Activated CD8-positive, alpha-beta memory T cell treated with anti-CD3 and anti-CD28 coated beads, Interleukin-2, amount 10 ng/mL, durations not matched to agents 7 days and 5 days (primary cell): ENCODE measurements around the gene RARA. TPM values are rescaled to one million over a fixed set of nuclear protein-coding genes. Genes with fewer than 3 reads are reported as not detected.
"Not testable (repeated sequence)": the region's sequence is repeated elsewhere in the genome, so short reads cannot be mapped to it uniquely, and the experiment has no call there.

Experiments used
- ATAC-seq: fragments of 150-1000 bp; cut with Tn5 transposase; one replicate; pipeline ENCODE4 v1.10.0; 2021; ENCODE audit warnings: moderate library complexity
- CTCF ChIA-PET: fragments of 350-600 bp; sonication (Branson Sonifier 250); formaldehyde crosslinking; loops from one replicate; lab custom pipeline; 2021; ENCODE audit warnings: antibody characterized with exemption; lab: Charles Lee
- DNase-seq: peaks from one replicate; pipeline ENCODE4 v3.0.0-alpha.2; 2020
- H3K27ac Mint-ChIP-seq: one replicate; pipeline ENCODE4 v1.8.0; 2021; ENCODE audit warnings: mild to moderate bottlenecking, mixed read lengths
- H3K27me3 Mint-ChIP-seq: one replicate; pipeline ENCODE4 v1.8.0; 2021; ENCODE audit warnings: mixed read lengths
- H3K36me3 Mint-ChIP-seq: one replicate; pipeline ENCODE4 v1.8.0; 2021; ENCODE audit warnings: mild to moderate bottlenecking, mixed read lengths
- H3K4me1 Mint-ChIP-seq: one replicate; pipeline ENCODE4 v1.8.0; 2021; ENCODE audit warnings: mixed read lengths
- H3K4me3 Mint-ChIP-seq: one replicate; pipeline ENCODE4 v1.8.0; 2021; ENCODE audit warnings: mild to moderate bottlenecking, moderate library complexity, mixed read lengths
- H3K9me3 Mint-ChIP-seq: one replicate; pipeline ENCODE4 v1.8.0; 2022; ENCODE audit warnings: low read depth, mixed read lengths
- total RNA-seq, 2 experiments: library from RNA; stranded (reverse); gene quantifications; one replicate each; pipeline ENCODE4 v1.2.3, GENCODE V29; 2021

The RARA gene
- total RNA-seq, 2 experiments from 2014 or later: 29.9 to 39.5 TPM

GRCh38 chr17:40366076-40366860, 57.3 kb downstream of the RARA start:
- H3K27ac Mint-ChIP-seq: no peak overlapping the region
- CTCF ChIA-PET: interaction anchor here (1.2 to 14.7 kb wide), 6 partner anchors 12 to 169 kb away, joined by 3 to 218 read pairs (median 6); no protein-coding TSS in a partner anchor
- ATAC-seq (no peak), DNase-seq (no peak)
- no peak overlapping the region for H3K4me3 Mint-ChIP-seq
- H3K36me3 Mint-ChIP-seq: no peaks in the 10 kb centered on the region
- H3K27me3 Mint-ChIP-seq: peaks cover 12% of the 10 kb centered on the region
- H3K4me1 Mint-ChIP-seq: peaks cover 16% of the 10 kb centered on the region
- H3K9me3 Mint-ChIP-seq: no peaks in the 10 kb centered on the region

GRCh38 chr17:40366861-40367518, 58.0 kb downstream of the RARA start:
- no peak overlapping the region for H3K27ac Mint-ChIP-seq
- H3K27me3 Mint-ChIP-seq: peaks cover 8% of the 10 kb centered on the region
- CTCF ChIA-PET: interaction anchor here (1.2 to 14.7 kb wide), 3 partner anchors 12 to 168 kb away, joined by 3 to 218 read pairs (median 17); no protein-coding TSS in a partner anchor
- no peak for DNase-seq
- H3K36me3 Mint-ChIP-seq: no peaks in the 10 kb centered on the region
- H3K4me3 Mint-ChIP-seq: no peak overlapping the region
- H3K9me3 Mint-ChIP-seq: no peaks in the 10 kb centered on the region
- ATAC-seq: no peak
- peaks cover 18% of the 10 kb centered on the region for H3K4me1 Mint-ChIP-seq

GRCh38 chr17:40367728-40368127, 58.7 kb downstream of the RARA start:
- not testable (repeated sequence) for H3K36me3 Mint-ChIP-seq

GRCh38 chr17:40369923-40370322, 60.9 kb downstream of the RARA start:
- DNase-seq (no peak), ATAC-seq (no peak)
- CTCF ChIA-PET: interaction anchor here (1.5 kb wide), 1 partner anchor 12 kb away, joined by 3 read pairs; no protein-coding TSS in a partner anchor
- peaks cover 6% of the 10 kb centered on the region for H3K4me1 Mint-ChIP-seq
- H3K36me3 Mint-ChIP-seq: no peaks in the 10 kb centered on the region
- peaks cover 3% of the 10 kb centered on the region for H3K27me3 Mint-ChIP-seq
- no peak overlapping the region for H3K4me3 Mint-ChIP-seq
- H3K27ac Mint-ChIP-seq: no peak overlapping the region
- H3K9me3 Mint-ChIP-seq: no peaks in the 10 kb centered on the region

More at GRCh38 chr17:40367728-40368127, 58.7 kb downstream of the RARA start:
- not testable (repeated sequence) for H3K4me3 Mint-ChIP-seq, H3K9me3 Mint-ChIP-seq, DNase-seq, ATAC-seq, H3K27ac Mint-ChIP-seq, H3K27me3 Mint-ChIP-seq
- CTCF ChIA-PET: interaction anchor here (1.2 to 14.7 kb wide), 3 partner anchors 13 to 168 kb away, joined by 4 to 218 read pairs (median 17); no protein-coding TSS in a partner anchor
- H3K4me1 Mint-ChIP-seq: peaks cover 13% of the 10 kb centered on the region

- no peak overlapping the region for H3K4me3 Mint-ChIP-seq
- no peaks in the 10 kb centered on the region for H3K9me3 Mint-ChIP-seq
- peaks cover 6% of the 10 kb centered on the region for H3K4me1 Mint-ChIP-seq
- DNase-seq (peak; percentile 58), ATAC-seq (peak; percentile 88)
- H3K27ac Mint-ChIP-seq: no peak overlapping the region
- CTCF ChIA-PET: interaction anchor here (0.7 to 1.0 kb wide), 3 partner anchors 13 to 161 kb away, joined by 3 to 4 read pairs (median 3); no protein-coding TSS in a partner anchor
- peaks cover 6% of the 10 kb centered on the region for H3K27me3 Mint-ChIP-seq
- no peaks in the 10 kb centered on the region for H3K36me3 Mint-ChIP-seq
These were observed 62.4 kb downstream of the RARA start for GRCh38 chr17:40371261-40371929.

- peaks cover 12% of the 10 kb centered on the region for H3K27me3 Mint-ChIP-seq
- no peak for DNase-seq
These were observed 63.1 kb downstream of the RARA start for GRCh38 chr17:40372031-40372430.

GRCh38 chr17:40372644-40373043, 63.7 kb downstream of the RARA start:
- H3K4me3 Mint-ChIP-seq, H3K27ac Mint-ChIP-seq, DNase-seq, H3K9me3 Mint-ChIP-seq, H3K36me3 Mint-ChIP-seq, ATAC-seq: not testable (repeated sequence)
- CTCF ChIA-PET: interaction anchor here (1.2 to 2.1 kb wide), 3 partner anchors 10 to 188 kb away, joined by 3 to 7 read pairs (median 3); no protein-coding TSS in a partner anchor
- H3K27me3 Mint-ChIP-seq: peaks cover 14% of the 10 kb centered on the region
- peaks cover 10% of the 10 kb centered on the region for H3K4me1 Mint-ChIP-seq

More at GRCh38 chr17:40372031-40372430, 63.1 kb downstream of the RARA start:
- Mint-ChIP-seq H3K27ac (no peak overlapping the region), H3K9me3 (no peaks in the 10 kb centered on the region), H3K4me3 (no peak overlapping the region), H3K4me1 (peaks cover 10% of the 10 kb centered on the region), H3K36me3 (no peaks in the 10 kb centered on the region)
- CTCF ChIA-PET: interaction anchor here (0.9 to 1.3 kb wide), 2 partner anchors 161 to 188 kb away, joined by 3 to 4 read pairs; no protein-coding TSS in a partner anchor
- no peak for ATAC-seq

- Mint-ChIP-seq H3K27ac (no peak overlapping the region), H3K27me3 (peaks cover 14% of the 10 kb centered on the region), H3K36me3 (no peaks in the 10 kb centered on the region)
These were observed 64.3 kb downstream of the RARA start for GRCh38 chr17:40373324-40373723.

GRCh38 chr17:40373999-40374398, 65.0 kb downstream of the RARA start:
- H3K4me1 Mint-ChIP-seq: peaks cover 10% of the 10 kb centered on the region
- no peaks in the 10 kb centered on the region for H3K36me3 Mint-ChIP-seq
- CTCF ChIA-PET: interaction anchor here (0.8 to 2.1 kb wide), 4 partner anchors 11 to 160 kb away, joined by 3 to 7 read pairs (median 4); no protein-coding TSS in a partner anchor
- H3K27me3 Mint-ChIP-seq: peaks cover 14% of the 10 kb centered on the region
- ATAC-seq (no peak), DNase-seq (no peak)
- no peaks in the 10 kb centered on the region for H3K9me3 Mint-ChIP-seq
- no peak overlapping the region for H3K4me3 Mint-ChIP-seq
- H3K27ac Mint-ChIP-seq: no peak overlapping the region

More at GRCh38 chr17:40373324-40373723, 64.3 kb downstream of the RARA start:
- Mint-ChIP-seq H3K4me3 (no peak overlapping the region), H3K4me1 (peaks cover 10% of the 10 kb centered on the region), H3K9me3 (no peaks in the 10 kb centered on the region)
- CTCF ChIA-PET: interaction anchor here (1.2 to 2.1 kb wide), 4 partner anchors 11 to 187 kb away, joined by 3 to 7 read pairs (median 4); no protein-coding TSS in a partner anchor
- no peak for DNase-seq
- ATAC-seq: no peak

- DNase-seq: no peak
- H3K9me3 Mint-ChIP-seq: no peaks in the 10 kb centered on the region
- peaks cover 10% of the 10 kb centered on the region for H3K4me1 Mint-ChIP-seq
- H3K4me3 Mint-ChIP-seq: no peak overlapping the region
- no peaks in the 10 kb centered on the region for H3K36me3 Mint-ChIP-seq
- peaks cover 14% of the 10 kb centered on the region for H3K27me3 Mint-ChIP-seq
- CTCF ChIA-PET: interaction anchor here (0.8 to 1.9 kb wide), 4 partner anchors 12 to 159 kb away, joined by 3 to 4 read pairs (median 4); partner anchors contain the start of gene TOP2A
- no peak overlapping the region for H3K27ac Mint-ChIP-seq
- no peak for ATAC-seq
These were observed 66.0 kb downstream of the RARA start for GRCh38 chr17:40374821-40375498.

GRCh38 chr17:40375786-40376185, 66.8 kb downstream of the RARA start:
- DNase-seq, H3K4me3 Mint-ChIP-seq, H3K27ac Mint-ChIP-seq, ATAC-seq, H3K9me3 Mint-ChIP-seq, H3K36me3 Mint-ChIP-seq: not testable (repeated sequence)
- CTCF ChIA-PET: interaction anchor here (0.9 to 1.9 kb wide), 2 partner anchors 13 to 42 kb away, joined by 3 to 4 read pairs; partner anchors contain the start of gene TOP2A
- Mint-ChIP-seq H3K27me3 (peaks cover 17% of the 10 kb centered on the region), H3K4me1 (peaks cover 10% of the 10 kb centered on the region)

GRCh38 chr17:40376541-40376940, 67.6 kb downstream of the RARA start:
- H3K9me3 Mint-ChIP-seq, H3K27ac Mint-ChIP-seq, DNase-seq, H3K4me3 Mint-ChIP-seq, ATAC-seq, H3K4me1 Mint-ChIP-seq, H3K36me3 Mint-ChIP-seq: not testable (repeated sequence)
- CTCF ChIA-PET: interaction anchor here (0.7 to 1.9 kb wide), 4 partner anchors 17 to 184 kb away, joined by 3 to 4 read pairs (median 3); partner anchors contain the start of gene TOP2A
- H3K27me3 Mint-ChIP-seq: peaks cover 17% of the 10 kb centered on the region
